C4-2B (cell line): Measurements from ENCODE around the gene SLTM.
"Not testable (repeated sequence)": the region's sequence is repeated elsewhere in the genome, so short reads cannot be mapped to it uniquely, and the experiment has no call there.

Source experiments
- H3K27ac ChIP-seq: fragments of 450-650 bp; 2 replicates; pipeline ENCODE4 v1.5.1; 2017
- CTCF ChIP-seq: fragments of 450-650 bp; conservative IDR thresholded peaks from 2 replicates; pipeline ENCODE4 v1.5.1; 2017; ENCODE audit warnings: mild to moderate bottlenecking
- ZFX ChIP-seq: fragments of 450-650 bp; IDR thresholded peaks from 2 replicates; pipeline ENCODE4 v1.6.1; 2017

The SLTM gene

DNA sequence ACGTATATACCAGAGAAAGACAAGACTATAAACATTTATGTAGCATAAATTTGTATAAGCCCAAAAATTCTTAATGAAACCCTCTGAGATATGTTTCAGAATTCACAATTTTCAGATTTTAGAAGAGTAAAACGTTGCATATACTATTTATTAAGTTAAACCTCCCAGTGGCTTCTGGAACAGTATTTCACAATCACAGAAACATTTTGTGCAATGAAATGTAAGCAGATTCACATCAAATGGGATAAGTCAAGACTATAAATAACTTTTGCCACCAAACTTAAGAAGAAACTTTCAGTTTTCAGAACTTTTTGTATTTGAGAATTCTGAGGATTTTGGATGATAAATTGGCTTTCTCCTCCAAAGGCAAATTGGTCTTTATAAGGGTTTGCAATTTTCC lies 9.2 kb downstream of the SLTM start:
- TF ChIP-seq CTCF = no peak
- TF ChIP-seq ZFX = no peak
- no peak overlapping the region for H3K27ac ChIP-seq

GRCh38 chr15:58923696-58924300 lies 9.7 kb downstream of the SLTM start:
- TF ChIP-seq ZFX = no peak
- TF ChIP-seq CTCF = no peak
- no peak overlapping the region for H3K27ac ChIP-seq

- H3K27ac ChIP-seq = no peak overlapping the region
- TF ChIP-seq ZFX (no peak), CTCF (no peak)
Observed at GRCh38 chr15:58923284-58923683, 10.2 kb downstream of the SLTM start.

- no peak overlapping the region for H3K27ac ChIP-seq
- no peak for TF ChIP-seq CTCF
- TF ChIP-seq ZFX = no peak
Observed at GRCh38 chr15:58921267-58921790, 12.2 kb downstream of the SLTM start.

- H3K27ac ChIP-seq = not testable (repeated sequence)
Observed at GRCh38 chr15:58920447-58920846, 13.0 kb downstream of the SLTM start.

- no peak overlapping the region for H3K27ac ChIP-seq
- TF ChIP-seq CTCF = no peak
- TF ChIP-seq ZFX = no peak
Observed at GRCh38 chr15:58919232-58919631, 14.2 kb downstream of the SLTM start.

- TF ChIP-seq ZFX (no peak), CTCF (no peak)
- no peak overlapping the region for H3K27ac ChIP-seq
Observed at GRCh38 chr15:58918239-58918638, 15.2 kb downstream of the SLTM start.

- H3K27ac ChIP-seq = not testable (repeated sequence)
Observed at GRCh38 chr15:58917613-58918129, 15.8 kb downstream of the SLTM start.
